Ishikawa (cell line): Measurements from ENCODE around the gene GDNF.

ENCODE experiments used
- CEBPB ChIP-seq: IDR thresholded peaks from 2 replicates; pipeline ENCODE4 v1.6.1; 2012
- CREB1 ChIP-seq: IDR thresholded peaks from 2 replicates; pipeline ENCODE4 v1.6.1; 2012; ENCODE audit warnings: low read depth
- EGR1 ChIP-seq: IDR thresholded peaks from 2 replicates; pipeline ENCODE4 v1.6.1; 2012
- EP300 ChIP-seq: IDR thresholded peaks from 2 replicates; pipeline ENCODE4 v1.6.1; 2012; ENCODE audit warnings: borderline replicate concordance
- FOXM1 ChIP-seq: IDR thresholded peaks from 2 replicates; pipeline ENCODE4 v1.6.1; 2012; ENCODE audit warnings: low read depth, borderline replicate concordance
- MAX ChIP-seq: IDR thresholded peaks from 2 replicates; pipeline ENCODE4 v1.6.1; 2012
- NFIC ChIP-seq: IDR thresholded peaks from 2 replicates; pipeline ENCODE4 v1.6.1; 2012
- RAD21 ChIP-seq: IDR thresholded peaks from 2 replicates; pipeline ENCODE4 v1.6.1; 2012; ENCODE audit warnings: low read depth
- TAF1 ChIP-seq: IDR thresholded peaks from 2 replicates; pipeline ENCODE4 v1.6.1; 2012; ENCODE audit warnings: low read depth, mild to moderate bottlenecking
- TCF12 ChIP-seq: IDR thresholded peaks from 2 replicates; pipeline ENCODE4 v1.6.1; 2012; ENCODE audit warnings: low read depth
- TEAD4 ChIP-seq: IDR thresholded peaks from 2 replicates; pipeline ENCODE4 v1.6.1; 2012
- USF1 ChIP-seq: IDR thresholded peaks from 2 replicates; pipeline ENCODE4 v1.6.1; 2012
- YY1 ChIP-seq: IDR thresholded peaks from 2 replicates; pipeline ENCODE4 v1.6.1; 2012; ENCODE audit warnings: low read depth
- ZBTB7A ChIP-seq: IDR thresholded peaks from 2 replicates; pipeline ENCODE4 v1.6.1; 2012; ENCODE audit warnings: low read depth
- TF ChIP-seq, protein P1 (sequence below): IDR thresholded peaks from 2 replicates; pipeline ENCODE4 v1.6.1; 2012; ENCODE audit warnings: low read depth, mild to moderate bottlenecking

The GDNF gene

DNA sequence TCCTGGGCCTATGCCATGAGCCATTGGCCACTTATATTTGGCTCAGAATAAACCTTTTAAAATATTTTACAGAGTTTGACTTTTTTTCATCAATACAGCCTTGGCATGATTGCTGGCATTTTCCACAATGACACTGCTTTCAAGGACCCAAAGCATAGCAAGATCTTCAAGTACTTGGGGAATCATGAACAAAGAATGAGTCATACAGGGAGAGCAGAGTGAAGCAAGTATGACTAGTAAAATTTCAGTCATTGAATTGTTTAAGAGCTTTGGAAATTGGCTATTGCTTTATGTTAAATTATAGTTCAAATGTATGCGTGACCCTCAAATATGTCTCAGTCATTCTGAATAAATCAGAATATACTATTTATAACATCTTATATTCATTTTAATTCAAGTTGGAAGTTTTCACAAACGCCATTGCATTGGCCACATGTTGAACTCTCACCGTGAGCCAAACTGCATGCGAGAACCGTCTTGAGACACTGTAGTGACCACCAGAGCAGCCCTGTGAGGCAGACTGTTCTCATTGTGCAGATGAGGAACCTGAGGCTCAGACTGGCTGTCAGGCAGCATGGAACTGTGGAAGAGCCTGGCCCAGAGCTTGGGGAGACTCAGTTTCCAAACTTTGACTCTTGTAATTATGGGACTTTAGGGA is 52.9 kb downstream of the GDNF start:
- no peak for TF ChIP-seq TAF1
- no peak for TF ChIP-seq ZBTB7A
- no peak for TF ChIP-seq CREB1
- TF ChIP-seq RAD21 = no peak
- no peak for TF ChIP-seq EGR1
- no peak for TF ChIP-seq CEBPB
- no peak for TF ChIP-seq TEAD4
- TF ChIP-seq YY1 = no peak
- TF ChIP-seq EP300 = no peak
- TF ChIP-seq FOXM1 = no peak
- TF ChIP-seq NFIC = no peak
- TF ChIP-seq, protein P1, sequence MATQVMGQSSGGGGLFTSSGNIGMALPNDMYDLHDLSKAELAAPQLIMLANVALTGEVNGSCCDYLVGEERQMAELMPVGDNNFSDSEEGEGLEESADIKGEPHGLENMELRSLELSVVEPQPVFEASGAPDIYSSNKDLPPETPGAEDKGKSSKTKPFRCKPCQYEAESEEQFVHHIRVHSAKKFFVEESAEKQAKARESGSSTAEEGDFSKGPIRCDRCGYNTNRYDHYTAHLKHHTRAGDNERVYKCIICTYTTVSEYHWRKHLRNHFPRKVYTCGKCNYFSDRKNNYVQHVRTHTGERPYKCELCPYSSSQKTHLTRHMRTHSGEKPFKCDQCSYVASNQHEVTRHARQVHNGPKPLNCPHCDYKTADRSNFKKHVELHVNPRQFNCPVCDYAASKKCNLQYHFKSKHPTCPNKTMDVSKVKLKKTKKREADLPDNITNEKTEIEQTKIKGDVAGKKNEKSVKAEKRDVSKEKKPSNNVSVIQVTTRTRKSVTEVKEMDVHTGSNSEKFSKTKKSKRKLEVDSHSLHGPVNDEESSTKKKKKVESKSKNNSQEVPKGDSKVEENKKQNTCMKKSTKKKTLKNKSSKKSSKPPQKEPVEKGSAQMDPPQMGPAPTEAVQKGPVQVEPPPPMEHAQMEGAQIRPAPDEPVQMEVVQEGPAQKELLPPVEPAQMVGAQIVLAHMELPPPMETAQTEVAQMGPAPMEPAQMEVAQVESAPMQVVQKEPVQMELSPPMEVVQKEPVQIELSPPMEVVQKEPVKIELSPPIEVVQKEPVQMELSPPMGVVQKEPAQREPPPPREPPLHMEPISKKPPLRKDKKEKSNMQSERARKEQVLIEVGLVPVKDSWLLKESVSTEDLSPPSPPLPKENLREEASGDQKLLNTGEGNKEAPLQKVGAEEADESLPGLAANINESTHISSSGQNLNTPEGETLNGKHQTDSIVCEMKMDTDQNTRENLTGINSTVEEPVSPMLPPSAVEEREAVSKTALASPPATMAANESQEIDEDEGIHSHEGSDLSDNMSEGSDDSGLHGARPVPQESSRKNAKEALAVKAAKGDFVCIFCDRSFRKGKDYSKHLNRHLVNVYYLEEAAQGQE = no peak
- TF ChIP-seq TCF12 = no peak
- TF ChIP-seq USF1 = no peak
- TF ChIP-seq MAX = no peak

GRCh38 chr5:37786416-37786815 is 53.4 kb downstream of the GDNF start:
- TF ChIP-seq USF1 (no peak), TCF12 (no peak), MAX (no peak), TEAD4 (no peak), YY1 (no peak), EGR1 (no peak), FOXM1 (no peak), NFIC (no peak), EP300 (no peak), CEBPB (no peak), TAF1 (no peak), RAD21 (no peak), CREB1 (no peak), ZBTB7A (no peak)
- TF ChIP-seq, protein P1 = no peak

DNA sequence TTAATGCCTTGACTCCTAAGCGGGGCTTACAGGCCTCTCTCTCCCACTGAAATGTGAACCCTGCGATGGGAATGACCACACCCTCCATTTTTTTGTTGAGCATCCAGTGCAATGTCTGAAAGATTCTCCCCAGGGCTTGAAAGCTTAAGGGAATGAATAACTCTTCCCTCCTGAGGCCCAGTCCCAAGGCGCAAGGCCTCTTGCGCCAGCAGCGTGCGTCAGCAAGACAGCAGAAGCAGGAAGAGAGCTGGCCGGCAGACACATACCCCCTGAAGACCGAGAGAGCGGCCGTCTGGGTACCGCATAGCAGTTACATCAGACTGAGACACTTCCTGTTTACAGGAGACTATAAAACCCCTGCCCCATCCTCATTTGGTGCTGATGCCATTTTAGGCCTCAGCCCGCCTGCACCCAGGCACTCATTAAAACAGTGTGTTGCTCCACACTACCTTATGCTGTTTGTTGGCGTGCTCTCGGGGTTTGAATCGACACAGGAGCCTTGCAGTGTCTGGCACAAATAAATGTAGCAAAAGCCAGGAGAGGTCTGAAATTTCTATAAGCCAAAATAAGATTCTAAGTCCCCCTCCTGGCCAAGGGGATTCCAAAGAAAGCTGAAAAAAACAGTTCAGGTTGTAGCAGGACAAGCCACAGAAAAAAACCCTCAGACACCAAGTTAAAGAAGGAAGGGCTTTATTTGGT is 62.3 kb downstream of the GDNF start:
- TF ChIP-seq USF1 = no peak
- no peak for TF ChIP-seq NFIC
- TF ChIP-seq, protein P1 = no peak
- no peak for TF ChIP-seq YY1
- no peak for TF ChIP-seq MAX
- no peak for TF ChIP-seq CEBPB
- no peak for TF ChIP-seq EGR1
- TF ChIP-seq TAF1 = no peak
- no peak for TF ChIP-seq RAD21
- TF ChIP-seq CREB1 = no peak
- no peak for TF ChIP-seq EP300
- no peak for TF ChIP-seq TEAD4
- no peak for TF ChIP-seq TCF12
- no peak for TF ChIP-seq ZBTB7A
- no peak for TF ChIP-seq FOXM1
